K562 treated with DMSO at 1 percent for 48 hours (cell line): ENCODE measurements around the gene ARGFX. TPM values are rescaled to one million over a fixed set of nuclear protein-coding genes. Genes with fewer than 3 reads are reported as not detected.

Experiments
- total RNA-seq: library from RNA; unstranded; fragments of 300-600 nt; gene quantifications from 2 replicates; pipeline ENCODE4 v1.2.3, GENCODE V29; 2022; ENCODE audit warnings: low replicate concordance; ENCODE audit errors: extremely low read depth

Gene ARGFX
- total RNA-seq: not detected in 2 replicates

GRCh38 chr3:121567649-121568048 is at the start of gene ARGFX:
TSS of gene ARGFX (plus strand) at chr3:121567949. CDS start at chr3:121570714, 2,765 bp downstream.

GRCh38 chr3:121545574-121546455 is 21.9 kb upstream of the ARGFX start, which contains the start of gene POLQ:
TSS of gene POLQ (minus strand) at chr3:121545988. CDS start at chr3:121545877, 111 bp downstream.

GRCh38 chr3:121592856-121593702 is 25.3 kb downstream of the ARGFX start, which contains the start of gene FBXO40:
TSS of gene FBXO40 (plus strand) at chr3:121593379. CDS start at chr3:121620576, 27,197 bp downstream.

Other genes starting within 250 kb of the ARGFX start
- gene POLQ, start 22.0 kb upstream of the ARGFX start, total RNA-seq: not detected in 2 replicates
- gene FBXO40, start 25.4 kb downstream of the ARGFX start, total RNA-seq: not detected in 2 replicates
- gene HCLS1, start 93.0 kb downstream of the ARGFX start, total RNA-seq: not detected in 2 replicates
- gene GOLGB1, start 181.8 kb downstream of the ARGFX start, total RNA-seq: not detected in 2 replicates